ENCODE measurements around the gene CYRIA. TPM values are rescaled to one million over a fixed set of nuclear protein-coding genes. Genes with fewer than 3 reads are reported as not detected.

The CYRIA gene
- total and polyA plus RNA-seq, 11 donors: 0.86 to 19.9 (median 2.7) TPM

DNA sequence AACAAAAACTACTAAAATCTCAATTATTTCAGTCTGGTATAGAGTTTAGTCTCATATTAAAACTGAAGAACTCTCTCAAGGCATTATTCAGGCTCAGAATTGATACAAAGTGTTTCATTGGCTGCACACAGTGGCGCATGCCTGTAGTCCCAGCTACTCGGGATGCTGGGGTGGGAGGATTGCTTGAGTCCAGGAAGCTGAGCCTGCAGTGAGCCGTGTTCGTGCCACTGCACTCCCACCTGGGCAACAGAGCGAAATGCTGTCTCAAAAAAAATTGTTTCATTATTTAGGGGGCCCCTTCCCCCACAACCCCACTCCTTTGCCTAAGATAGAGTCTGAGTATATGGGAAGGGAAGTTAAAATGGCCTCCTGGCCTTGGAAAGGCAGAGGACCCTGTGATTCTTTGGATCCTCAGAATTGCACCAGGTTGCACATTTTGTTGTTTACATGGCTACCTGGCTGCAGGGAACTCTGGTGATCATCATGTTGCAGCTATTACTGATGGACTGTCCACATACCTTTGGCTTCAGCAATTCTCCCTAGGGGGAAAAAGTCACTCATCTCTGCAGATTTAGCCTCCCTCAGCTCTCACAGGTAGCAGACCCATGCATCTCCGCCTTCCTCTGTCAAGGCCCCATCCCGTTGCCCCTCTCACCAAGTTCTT, 19.2 kb upstream of the CYRIA start:
- no peak overlapping the region for H3K4me3 ChIP-seq
- 88 to 92% (median 90%) methylated on average over 7 of the region's 7 CpGs for WGBS, 4 donors
- intact Hi-C loops (cut with DNase I): no loop called here
- H3K9me3 ChIP-seq: no peaks in the 10 kb centered on the region
- H3K36me3 ChIP-seq: no peaks in the 10 kb centered on the region
- no peak overlapping the region for H3K27ac ChIP-seq
- no peak for DNase-seq
- no peaks in the 10 kb centered on the region for H3K27me3 ChIP-seq
- ATAC-seq: no peak
- H3K4me1 ChIP-seq: peaks cover 0 to 6% (median 0%) of the 10 kb centered on the region in 12 donors
- TF ChIP-seq, protein P1, sequence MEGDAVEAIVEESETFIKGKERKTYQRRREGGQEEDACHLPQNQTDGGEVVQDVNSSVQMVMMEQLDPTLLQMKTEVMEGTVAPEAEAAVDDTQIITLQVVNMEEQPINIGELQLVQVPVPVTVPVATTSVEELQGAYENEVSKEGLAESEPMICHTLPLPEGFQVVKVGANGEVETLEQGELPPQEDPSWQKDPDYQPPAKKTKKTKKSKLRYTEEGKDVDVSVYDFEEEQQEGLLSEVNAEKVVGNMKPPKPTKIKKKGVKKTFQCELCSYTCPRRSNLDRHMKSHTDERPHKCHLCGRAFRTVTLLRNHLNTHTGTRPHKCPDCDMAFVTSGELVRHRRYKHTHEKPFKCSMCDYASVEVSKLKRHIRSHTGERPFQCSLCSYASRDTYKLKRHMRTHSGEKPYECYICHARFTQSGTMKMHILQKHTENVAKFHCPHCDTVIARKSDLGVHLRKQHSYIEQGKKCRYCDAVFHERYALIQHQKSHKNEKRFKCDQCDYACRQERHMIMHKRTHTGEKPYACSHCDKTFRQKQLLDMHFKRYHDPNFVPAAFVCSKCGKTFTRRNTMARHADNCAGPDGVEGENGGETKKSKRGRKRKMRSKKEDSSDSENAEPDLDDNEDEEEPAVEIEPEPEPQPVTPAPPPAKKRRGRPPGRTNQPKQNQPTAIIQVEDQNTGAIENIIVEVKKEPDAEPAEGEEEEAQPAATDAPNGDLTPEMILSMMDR (IDR thresholded peaks at IDR 0.05): no peak
- no peak for TF ChIP-seq POLR2A (IDR thresholded peaks at IDR 0.05)

DNA sequence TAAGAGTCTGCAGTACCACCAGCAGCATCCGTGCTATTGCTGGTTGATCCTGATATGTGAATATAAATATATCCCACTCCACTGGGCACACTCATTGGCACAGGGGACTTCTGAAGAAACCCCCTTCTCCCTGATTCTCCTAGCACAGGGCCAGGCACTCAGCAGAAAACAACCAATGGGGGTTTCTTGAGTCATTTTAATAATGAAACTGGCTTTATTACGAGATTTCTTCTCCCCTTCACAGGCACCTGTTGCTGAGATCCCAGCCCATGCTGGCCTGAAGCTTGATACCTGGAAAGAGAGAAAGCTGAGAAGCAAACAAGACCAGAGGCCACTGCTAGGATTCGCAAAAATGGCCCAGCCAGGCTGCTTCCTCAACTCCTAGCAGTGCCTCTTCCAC, 17.9 kb upstream of the CYRIA start:
- H3K4me1 ChIP-seq: peaks cover 0 to 6% (median 0%) of the 10 kb centered on the region in 12 donors
- no peaks in the 10 kb centered on the region for H3K27me3 ChIP-seq
- intact Hi-C loops (cut with DNase I): no loop called here
- no peak overlapping the region for H3K27ac ChIP-seq
- no peak overlapping the region for H3K4me3 ChIP-seq
- H3K9me3 ChIP-seq: peaks cover 0 to 3% (median 0%) of the 10 kb centered on the region in 12 donors
- ATAC-seq (no peak), DNase-seq (no peak)
- 90 to 95% (median 92%) methylated on average over 3 of the region's 3 CpGs for WGBS, 4 donors
- no peaks in the 10 kb centered on the region for H3K36me3 ChIP-seq
- no peak for TF ChIP-seq POLR2A (IDR thresholded peaks at IDR 0.05)
- TF ChIP-seq, protein P1 (IDR thresholded peaks at IDR 0.05): no peak

DNA sequence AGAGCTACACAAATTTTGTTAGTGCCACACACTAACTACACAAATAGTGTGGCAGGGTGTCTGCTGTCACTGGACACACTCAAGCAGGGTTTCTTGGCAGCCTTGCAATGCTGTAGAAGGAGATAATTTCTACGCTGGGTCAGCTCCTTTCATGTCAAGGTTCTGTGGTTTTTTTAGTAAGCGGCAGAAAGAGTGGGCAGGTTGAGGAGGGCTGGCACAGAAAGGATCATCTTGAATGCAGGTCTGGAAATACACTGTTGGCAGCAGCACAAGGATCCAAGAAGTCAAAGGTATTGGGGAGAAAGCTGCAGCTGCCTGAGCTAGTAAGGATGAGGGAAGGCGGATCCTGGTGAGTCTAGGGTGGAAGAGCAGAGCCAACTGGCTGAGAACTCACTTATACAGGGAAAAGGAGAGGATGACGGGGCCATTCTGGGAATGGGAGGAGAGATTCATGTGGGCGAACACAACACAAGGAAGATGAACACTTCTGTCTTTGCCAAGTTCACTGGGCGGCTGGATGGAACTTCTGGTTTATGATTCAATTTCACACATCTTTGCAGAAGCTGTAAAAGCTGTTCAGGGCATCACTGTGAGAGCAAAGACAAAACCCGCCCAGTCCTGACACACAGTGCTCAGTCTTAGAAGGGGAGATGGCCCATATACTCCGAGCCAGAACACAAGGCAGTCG, 16.9 kb upstream of the CYRIA start:
- DNase-seq: peak in 1 of 5 donors; percentile 24
- WGBS, 4 donors: 90 to 92% (median 91%) methylated on average over 9 of the region's 9 CpGs
- TF ChIP-seq, protein P1 (IDR thresholded peaks at IDR 0.05): no peak
- no peak for TF ChIP-seq POLR2A (IDR thresholded peaks at IDR 0.05)

DNA sequence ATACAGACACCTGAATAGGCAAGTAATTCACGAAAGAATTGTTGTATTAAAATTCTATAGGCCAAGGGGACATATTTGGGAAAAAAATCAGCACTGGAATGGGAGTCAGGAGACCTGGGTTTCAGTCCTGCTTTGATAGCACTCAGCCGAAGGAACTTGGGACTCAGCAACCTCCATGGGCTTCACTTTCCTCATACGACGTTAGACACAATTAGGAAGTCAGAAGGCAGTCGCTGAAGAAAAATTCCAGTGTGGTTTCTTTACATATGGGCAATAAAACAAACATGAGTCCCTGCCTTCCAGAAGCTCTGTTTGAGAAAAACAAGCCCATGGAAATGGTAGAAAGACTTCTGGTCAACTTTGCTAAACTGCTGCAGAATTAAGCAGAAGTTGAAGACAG, 15.1 kb upstream of the CYRIA start:
- Histone ChIP-seq H3K9me3 (peaks cover 0 to 15% (median 8%) of the 10 kb centered on the region in 12 donors), H3K27me3 (no peaks in the 10 kb centered on the region), H3K36me3 (no peaks in the 10 kb centered on the region), H3K4me3 (no peak overlapping the region), H3K27ac (no peak overlapping the region), H3K4me1 (no peaks in the 10 kb centered on the region)
- DNase-seq (no peak), ATAC-seq (no peak)
- WGBS, 4 donors: 87 to 91% (median 89%) methylated on average over 5 of the region's 5 CpGs
- intact Hi-C loops (cut with DNase I): no loop called here
- TF ChIP-seq, protein P1 (IDR thresholded peaks at IDR 0.05): no peak
- no peak for TF ChIP-seq POLR2A (IDR thresholded peaks at IDR 0.05)

More for the DNA sequence above, 16.9 kb upstream of the CYRIA start:
- Histone ChIP-seq H3K9me3 (peaks cover 0 to 13% (median 6%) of the 10 kb centered on the region in 12 donors), H3K36me3 (no peaks in the 10 kb centered on the region), H3K4me3 (no peak overlapping the region), H3K27me3 (no peaks in the 10 kb centered on the region), H3K4me1 (peaks cover 0 to 6% (median 0%) of the 10 kb centered on the region in 12 donors), H3K27ac (no peak overlapping the region)
- ATAC-seq: peak in 3 of 4 donors; percentile 39 to 48 (median 41)
- intact Hi-C loops (cut with DNase I): no loop called here

All from heart left ventricle (tissue), 16 donors.